ENCODE measurements around the gene MXRA8. TPM values are rescaled to one million over a fixed set of nuclear protein-coding genes. Genes with fewer than 3 reads are reported as not detected.

MXRA8 gene
- total and polyA plus RNA-seq, 9 of the 15 experiments (the other 6 are each of a cell fraction or from before 2014, with no cell fraction given): 0.66 to 11.3 (median 6.3) TPM

GRCh38 chr1:1374929-1375662, 16.7 kb upstream of the MXRA8 start, which contains the start of gene AURKAIP1 (continued):
- no peak for TF ChIP-seq PRMT5 (CRISPR knock-in tag; IDR thresholded peaks at IDR 0.05)
- TF ChIP-seq BRF1 (IDR thresholded peaks at IDR 0.05; ENCODE audit: borderline replicate concordance, extremely low read depth, insufficient read length): no peak
- TF ChIP-seq JUND (IDR thresholded peaks at IDR 0.05; ENCODE audit: borderline replicate concordance, low read depth, low read length): peak; percentile 69
- peak; percentile 65; the same call in 1 of the 3 replicates for TF ChIP-seq JUND (tag; IDR thresholded peaks at IDR 0.05; ENCODE audit: borderline replicate concordance, low read depth, low read length)
- TF ChIP-seq ZNF785 (CRISPR knock-in tag; IDR thresholded peaks at IDR 0.05): no peak
- TF ChIP-seq, protein P1, sequence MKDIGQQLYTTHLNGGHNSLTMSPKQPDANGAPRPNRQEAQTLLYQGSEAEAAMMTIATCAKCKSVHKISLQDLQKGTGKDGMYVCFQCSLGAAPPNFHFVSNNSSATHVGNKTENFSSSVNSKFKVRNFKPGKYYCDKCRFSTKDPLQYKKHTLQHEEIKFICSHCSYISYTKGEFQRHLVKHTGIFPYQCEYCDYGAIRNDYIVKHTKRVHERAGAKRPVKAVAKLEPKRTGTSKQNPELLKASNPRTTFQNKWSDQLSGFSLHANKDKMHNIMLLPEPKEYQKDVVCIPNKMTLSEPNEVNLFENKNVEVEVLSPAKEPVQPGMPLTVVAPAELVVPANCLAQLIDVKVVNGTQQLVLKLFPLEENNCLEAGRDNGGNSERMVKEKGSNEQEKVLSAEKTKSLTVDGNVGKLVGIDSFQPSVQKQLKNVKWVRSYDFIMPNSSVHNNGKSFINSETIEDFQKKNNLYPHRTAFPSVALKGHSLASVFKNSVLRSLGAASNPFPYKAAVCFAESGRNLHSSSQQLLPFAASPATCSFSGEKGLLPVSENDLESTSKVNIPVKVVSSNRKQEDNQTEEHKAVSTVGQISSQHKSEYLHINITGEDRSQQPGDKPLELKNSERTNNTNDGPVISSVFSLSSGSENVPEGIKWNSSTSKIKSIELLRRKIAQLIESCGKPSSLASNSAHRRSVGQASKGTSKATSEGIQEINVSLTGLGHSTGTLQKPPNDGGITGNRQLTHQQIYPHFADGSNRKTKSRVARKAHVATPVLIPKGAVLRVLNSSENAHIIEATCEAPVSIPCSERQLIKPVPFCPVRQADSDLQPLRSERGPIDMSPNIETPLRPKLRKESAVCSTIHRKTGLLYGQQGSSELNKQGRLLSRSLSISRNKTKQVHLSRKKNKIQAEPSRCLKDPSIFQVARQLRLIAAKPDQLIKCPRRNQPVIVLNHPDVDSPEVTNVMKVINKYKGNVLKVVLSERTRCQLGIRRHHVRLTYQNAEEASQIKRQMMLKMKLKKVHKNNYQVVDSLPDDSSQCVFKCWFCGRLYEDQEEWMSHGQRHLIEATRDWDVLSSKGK (CRISPR knock-in tag; IDR thresholded peaks at IDR 0.05): no peak
- TF ChIP-seq TCF15 (CRISPR knock-in tag; IDR thresholded peaks at IDR 0.05): no peak
- peak; percentile 87; the same call in 1 of the 2 replicates for TF ChIP-seq ZNF766 (CRISPR knock-in tag; conservative IDR thresholded peaks at IDR 0.05)
- TF ChIP-seq, protein P2, sequence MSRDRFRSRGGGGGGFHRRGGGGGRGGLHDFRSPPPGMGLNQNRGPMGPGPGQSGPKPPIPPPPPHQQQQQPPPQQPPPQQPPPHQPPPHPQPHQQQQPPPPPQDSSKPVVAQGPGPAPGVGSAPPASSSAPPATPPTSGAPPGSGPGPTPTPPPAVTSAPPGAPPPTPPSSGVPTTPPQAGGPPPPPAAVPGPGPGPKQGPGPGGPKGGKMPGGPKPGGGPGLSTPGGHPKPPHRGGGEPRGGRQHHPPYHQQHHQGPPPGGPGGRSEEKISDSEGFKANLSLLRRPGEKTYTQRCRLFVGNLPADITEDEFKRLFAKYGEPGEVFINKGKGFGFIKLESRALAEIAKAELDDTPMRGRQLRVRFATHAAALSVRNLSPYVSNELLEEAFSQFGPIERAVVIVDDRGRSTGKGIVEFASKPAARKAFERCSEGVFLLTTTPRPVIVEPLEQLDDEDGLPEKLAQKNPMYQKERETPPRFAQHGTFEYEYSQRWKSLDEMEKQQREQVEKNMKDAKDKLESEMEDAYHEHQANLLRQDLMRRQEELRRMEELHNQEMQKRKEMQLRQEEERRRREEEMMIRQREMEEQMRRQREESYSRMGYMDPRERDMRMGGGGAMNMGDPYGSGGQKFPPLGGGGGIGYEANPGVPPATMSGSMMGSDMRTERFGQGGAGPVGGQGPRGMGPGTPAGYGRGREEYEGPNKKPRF (IDR thresholded peaks at IDR 0.05; ENCODE audit: low read depth, low read length): no peak
- TF ChIP-seq SIN3B (IDR thresholded peaks at IDR 0.05; ENCODE audit: low read depth): peak; percentile 98
- peak; percentile 99 for TF ChIP-seq XRCC5 (IDR thresholded peaks at IDR 0.05; ENCODE audit: low read depth, low read length)
- no peak; the same call in 1 of the 2 replicates for TF ChIP-seq TGIF2 (CRISPR knock-in tag; IDR thresholded peaks at IDR 0.05)
- peak; percentile 100 for TF ChIP-seq ZEB2 (IDR thresholded peaks at IDR 0.05)
- TF ChIP-seq EP300 (IDR thresholded peaks at IDR 0.05; ENCODE audit: low read length): peak; percentile 67
- TF ChIP-seq ADNP (tag; IDR thresholded peaks at IDR 0.05): no peak
- peak; percentile 87 to 96 for TF ChIP-seq MNT (conservative IDR thresholded peaks at IDR 0.05)
- peak; percentile 91 for TF ChIP-seq ARHGAP35 (IDR thresholded peaks at IDR 0.05; ENCODE audit: partially characterized antibody)
- TF ChIP-seq, protein P3, sequence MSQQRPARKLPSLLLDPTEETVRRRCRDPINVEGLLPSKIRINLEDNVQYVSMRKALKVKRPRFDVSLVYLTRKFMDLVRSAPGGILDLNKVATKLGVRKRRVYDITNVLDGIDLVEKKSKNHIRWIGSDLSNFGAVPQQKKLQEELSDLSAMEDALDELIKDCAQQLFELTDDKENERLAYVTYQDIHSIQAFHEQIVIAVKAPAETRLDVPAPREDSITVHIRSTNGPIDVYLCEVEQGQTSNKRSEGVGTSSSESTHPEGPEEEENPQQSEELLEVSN (IDR thresholded peaks at IDR 0.05; ENCODE audit: borderline replicate concordance in 1 of 2, extremely low read depth in 1 of 2, insufficient read depth in 1 of 2, insufficient read length in 1 of 2, low read depth in 1 of 2, low read length in 1 of 2, poor library complexity in 1 of 2, severe bottlenecking in 1 of 2): peak; percentile 84 to 90
